IMR-90 (cell line): ENCODE results near the gene NAA35. TPM values are rescaled to one million over a fixed set of nuclear protein-coding genes. Genes with fewer than 3 reads are reported as not detected.

Experiments used
- ATAC-seq: fragments of 200-7000 bp; cut with Tn5 transposase; 2 replicates; pipeline ENCODE4 v1.9.1; 2020; ENCODE audit warnings: low read depth, mild to moderate bottlenecking, moderate library complexity
- BruUV-seq: library from RNA; stranded (reverse); fragments of 400-500 nt; replicated peaks from 2 replicates; lab custom pipeline; 2021; lab: Mats Ljungman, UMichigan
- CTCF ChIA-PET: fragments of 300-600 bp; formaldehyde crosslinking; extraction: SDS; loops from one replicate; lab custom pipeline; 2021; ENCODE audit warnings: antibody characterized with exemption; lab: Yijun Ruan, JAX
- POLR2A ChIA-PET: fragments of 300-600 bp; sonication (Branson Sonifier 250); formaldehyde crosslinking; loops from one replicate; lab custom pipeline; 2022; ENCODE audit warnings: antibody characterized with exemption; ENCODE audit not compliant: unreplicated experiment; lab: Charles Lee
- DNase-seq: peaks from one replicate; pipeline ENCODE4 v3.0.0; 2013
- H2AFZ ChIP-seq: replicated peaks from 2 replicates; pipeline ENCODE3; 2013; ENCODE audit warnings: low read length, mild to moderate bottlenecking; ENCODE audit not compliant: poor library complexity
- H2AK5ac ChIP-seq: 2 replicates; pipeline ENCODE4 v1.6.1; 2013; ENCODE audit warnings: low read depth, low read length, inconsistent platforms
- H2AK9ac ChIP-seq: replicated peaks from 2 replicates; pipeline ENCODE3; 2013; ENCODE audit warnings: mild to moderate bottlenecking, low read depth, low read length, moderate library complexity; ENCODE audit not compliant: poor library complexity
- H2BK120ac ChIP-seq: 2 replicates; pipeline ENCODE4 v1.6.1; 2013; ENCODE audit warnings: low read depth, low read length, inconsistent platforms
- H2BK15ac ChIP-seq: 3 replicates; pipeline ENCODE4 v1.6.1; 2013; ENCODE audit warnings: low read depth, low read length, inconsistent platforms
- H2BK20ac ChIP-seq: 2 replicates; pipeline ENCODE4 v1.6.1; 2013; ENCODE audit warnings: low read depth, mild to moderate bottlenecking, inconsistent platforms, low read length, moderate library complexity
- H2BK5ac ChIP-seq: 2 replicates; pipeline ENCODE4 v1.6.1; 2013; ENCODE audit warnings: mild to moderate bottlenecking, low read depth, low read length, inconsistent platforms; ENCODE audit not compliant: poor library complexity, severe bottlenecking
- H3K14ac ChIP-seq: replicated peaks from 2 replicates; pipeline ENCODE4 v1.6.1; 2013; ENCODE audit warnings: low read depth, low read length, inconsistent platforms
- H3K18ac ChIP-seq: 2 replicates; pipeline ENCODE4 v1.6.1; 2013; ENCODE audit warnings: low read depth, low read length, control low read depth
- H3K23ac ChIP-seq: 2 replicates; pipeline ENCODE4 v1.6.1; 2013; ENCODE audit warnings: low read depth, low read length, inconsistent platforms
- H3K27ac ChIP-seq: 2 replicates; pipeline ENCODE4 v1.5.1; 2013; ENCODE audit warnings: mild to moderate bottlenecking, control low read depth, low read length; ENCODE audit not compliant: insufficient read depth
- H3K27me3 ChIP-seq: 2 replicates; pipeline ENCODE4 v1.6.1; 2013; ENCODE audit warnings: low read length; ENCODE audit not compliant: control insufficient read depth, insufficient read depth
- H3K36me3 ChIP-seq: 2 replicates; pipeline ENCODE4 v1.6.1; 2013; ENCODE audit warnings: low read length, mixed read lengths; ENCODE audit not compliant: control insufficient read depth, insufficient read depth
- H3K4ac ChIP-seq: 2 replicates; pipeline ENCODE4 v1.6.1; 2013; ENCODE audit warnings: low read depth, low read length, inconsistent platforms
- H3K4me1 ChIP-seq: 2 replicates; pipeline ENCODE4 v1.6.1; 2013; ENCODE audit warnings: low read length, mixed read lengths; ENCODE audit not compliant: control insufficient read depth, insufficient read depth
- H3K4me2 ChIP-seq: 2 replicates; pipeline ENCODE4 v1.6.1; 2013; ENCODE audit warnings: low read depth, mild to moderate bottlenecking, control low read depth, low read length, moderate library complexity
- H3K4me3 ChIP-seq: 2 replicates; pipeline ENCODE4 v1.5.1; 2013; ENCODE audit warnings: low read depth, mild to moderate bottlenecking, control low read depth, low read length, moderate library complexity; ENCODE audit not compliant: insufficient read depth
- H3K56ac ChIP-seq: 2 replicates; pipeline ENCODE4 v1.6.1; 2013; ENCODE audit warnings: low read length, inconsistent platforms; ENCODE audit not compliant: insufficient read depth; ENCODE audit errors: extremely low read depth
- H3K79me1 ChIP-seq, 2 experiments: 2 replicates each; pipeline ENCODE4 v1.6.1; 2013; ENCODE audit warnings: low read length in 2 of 2, inconsistent platforms in 1 of 2, low read depth in 1 of 2
- H3K9ac ChIP-seq: 2 replicates; pipeline ENCODE4 v1.6.1; 2013; ENCODE audit warnings: low read depth, low read length, control low read depth
- H3K9me1 ChIP-seq: 2 replicates; pipeline ENCODE4 v1.6.1; 2013; ENCODE audit warnings: low read length, inconsistent platforms; ENCODE audit not compliant: insufficient read depth
- H3K9me3 ChIP-seq: 2 replicates; pipeline ENCODE4 v1.6.1; 2013; ENCODE audit warnings: low read length; ENCODE audit not compliant: control insufficient read depth, insufficient read depth
- H4K20me1 ChIP-seq: 2 replicates; pipeline ENCODE4 v1.6.1; 2013; ENCODE audit warnings: low read length, inconsistent platforms; ENCODE audit not compliant: insufficient read depth
- H4K5ac ChIP-seq: 2 replicates; pipeline ENCODE4 v1.6.1; 2013; ENCODE audit warnings: mild to moderate bottlenecking, low read depth, low read length, control low read depth
- H4K8ac ChIP-seq, 2 experiments: 2 replicates each; pipeline ENCODE4 v1.6.1; 2013; ENCODE audit warnings: low read depth in 2 of 2, low read length in 2 of 2, control low read depth in 1 of 2, inconsistent platforms in 1 of 2
- H4K91ac ChIP-seq: 2 replicates; pipeline ENCODE4 v1.6.1; 2013; ENCODE audit warnings: low read depth, low read length, inconsistent platforms; ENCODE audit not compliant: insufficient read depth
- MAFK ChIP-seq: IDR thresholded peaks from 2 replicates; pipeline ENCODE4 v1.6.1; 2012; ENCODE audit warnings: low read depth, low read length, improper control_type of control experiment
- NFE2L2 ChIP-seq: fragments of 150-350 bp; IDR thresholded peaks from 2 replicates; pipeline ENCODE4 v1.6.1; 2016; ENCODE audit warnings: low read depth, mild to moderate bottlenecking, low read length
- RAD21 ChIP-seq: IDR thresholded peaks from 2 replicates; pipeline ENCODE4 v1.6.1; 2012; ENCODE audit warnings: low read length, improper control_type of control experiment
- RFX5 ChIP-seq: IDR thresholded peaks from 2 replicates; pipeline ENCODE4 v1.8.0; 2012; ENCODE audit warnings: low read depth, mild to moderate bottlenecking, low read length, moderate library complexity
- SMC3 ChIP-seq: fragments of 150-350 bp; IDR thresholded peaks from 2 replicates; pipeline ENCODE4 v1.6.1; 2016; ENCODE audit warnings: low read depth, mild to moderate bottlenecking, antibody characterized with exemption, low read length, moderate library complexity
- WGBS, 2 experiments: methylation state at CpG; one replicate each; pipeline versions ENCODE4 v1.1.5 to v1.1.7; 2013; ENCODE audit warnings: missing lambda C conversion rate in 2 of 2; ENCODE audit not compliant: insufficient read length in 1 of 2; ENCODE audit errors: extremely low coverage in 2 of 2; 5-methylcytosine and 5-hydroxymethylcytosine counted together
- dilution Hi-C: fragments of 300-500 bp; cut with HindIII; formaldehyde crosslinking; loops from one replicate; pipeline ENCODE4 v1.14.3; 2018; ENCODE audit warnings: low sequenced_read_pairs; ENCODE audit not compliant: unreplicated experiment
- in situ Hi-C: fragments of 300-500 bp; cut with MboI; formaldehyde crosslinking; loops from 3 replicates; pipeline ENCODE4 v1.14.3; 2019; ENCODE audit warnings: low sequenced_read_pairs, inconsistent platforms, mixed read lengths
- intact Hi-C: fragments of 100-400 bp; cut with micrococcal nuclease; formaldehyde crosslinking; loops from 2 replicates; pipeline ENCODE4 v1.10.0; 2022
- polyA plus RNA-seq, 3 experiments: library from polyadenylated mRNA; depleted of rRNA; stranded (reverse); fragments of >200 nt; gene quantifications; 2 replicates each; pipeline ENCODE4 v1.2.3, GENCODE V29; 2012; ENCODE audit warnings: low replicate concordance in 1 of 3
- total RNA-seq: library from RNA; depleted of rRNA; stranded (reverse); fragments of >200 nt; gene quantifications from 2 replicates; pipeline ENCODE4 v1.2.3, GENCODE V29; 2012
- TF ChIP-seq, protein P1 (sequence below): conservative IDR thresholded peaks from 2 replicates; pipeline ENCODE4 v1.5.1; 2012; ENCODE audit warnings: mild to moderate bottlenecking, low read depth, low read length, improper control_type of control experiment

NAA35 gene
- total and polyA plus RNA-seq, 2 of the 4 experiments (the other 2 are of a cell fraction): 13.1 to 16.5 TPM

DNA sequence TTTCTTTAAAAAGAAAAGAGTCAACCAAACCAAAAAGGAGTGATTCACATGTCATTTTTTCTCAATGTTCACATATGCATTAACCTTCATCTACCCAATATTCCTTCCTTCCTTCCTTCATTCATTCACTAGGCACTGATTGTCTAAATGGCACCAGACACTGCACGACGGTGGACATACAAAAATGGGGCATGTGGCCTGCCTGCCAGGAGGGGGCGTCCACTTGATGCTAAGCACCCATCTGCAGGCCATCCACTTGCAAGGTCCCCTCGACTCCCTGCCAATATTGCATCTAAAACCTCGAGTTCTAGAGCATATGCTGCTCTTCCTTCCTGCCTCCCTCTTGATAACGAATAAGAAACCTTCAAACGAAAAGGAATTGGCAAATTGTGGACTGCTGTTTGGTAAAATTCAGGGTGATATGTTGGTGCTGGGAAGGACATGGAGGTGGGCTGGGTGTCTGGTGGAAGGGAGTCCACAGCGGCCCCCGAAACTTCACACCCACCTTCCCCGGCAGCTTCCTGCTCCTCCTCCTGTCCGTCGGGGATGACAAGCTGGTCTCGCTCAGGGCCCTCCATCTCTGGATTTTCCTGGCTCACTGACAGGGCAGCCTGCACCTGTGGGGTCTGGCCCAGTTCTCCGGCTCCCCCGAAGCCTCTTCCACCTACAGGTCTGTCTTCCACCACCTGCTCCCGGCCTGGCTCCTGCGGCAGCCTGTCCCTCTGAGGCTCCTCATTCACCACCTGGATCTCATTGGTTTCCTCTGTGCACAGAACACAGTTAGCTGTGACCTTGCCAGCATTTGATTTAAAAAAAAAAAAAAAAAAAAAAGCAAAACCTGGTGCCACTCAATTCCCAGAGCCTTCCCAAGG is 94.2 kb downstream of the NAA35 start:
- H3K27ac ChIP-seq: no peak overlapping the region
- ChIA-PET POLR2A (no interaction called here), CTCF (interaction anchor here (0.6 kb wide), 1 partner anchor 53 kb away, joined by 6 read pairs; no protein-coding TSS in a partner anchor)
- no TSS peak for BruUV-seq
- no peak overlapping the region for H2BK120ac ChIP-seq
- H2BK15ac ChIP-seq: no peak overlapping the region
- no peaks in the 10 kb centered on the region for H4K20me1 ChIP-seq
- peak; percentile 40 for DNase-seq
- no peak overlapping the region for H3K4me2 ChIP-seq
- ATAC-seq: 0 out of 2 replicates have a peak, but pooled peaks have one; percentile 53
- H4K8ac ChIP-seq: no peak overlapping the region
- peaks cover 12% of the 10 kb centered on the region for H3K36me3 ChIP-seq
- no peak overlapping the region for H2AFZ ChIP-seq
- H3K14ac ChIP-seq: no peak overlapping the region
- H3K4me3 ChIP-seq: no peak overlapping the region
- no peak overlapping the region for H2BK20ac ChIP-seq
- in situ Hi-C loops (no loop called here), dilution Hi-C loops (no loop called here), intact Hi-C loops (no loop called here)
- H3K79me1 ChIP-seq: no peaks in the 10 kb centered on the region; a peak in 1 of 4 replicates
- H4K5ac ChIP-seq: no peak overlapping the region
- TF ChIP-seq RFX5 (no peak), MAFK (no peak), NFE2L2 (no peak), SMC3 (peak; percentile 30; the same call in 1 of the 2 replicates), RAD21 (peak; percentile 44)
- TF ChIP-seq, protein P1, sequence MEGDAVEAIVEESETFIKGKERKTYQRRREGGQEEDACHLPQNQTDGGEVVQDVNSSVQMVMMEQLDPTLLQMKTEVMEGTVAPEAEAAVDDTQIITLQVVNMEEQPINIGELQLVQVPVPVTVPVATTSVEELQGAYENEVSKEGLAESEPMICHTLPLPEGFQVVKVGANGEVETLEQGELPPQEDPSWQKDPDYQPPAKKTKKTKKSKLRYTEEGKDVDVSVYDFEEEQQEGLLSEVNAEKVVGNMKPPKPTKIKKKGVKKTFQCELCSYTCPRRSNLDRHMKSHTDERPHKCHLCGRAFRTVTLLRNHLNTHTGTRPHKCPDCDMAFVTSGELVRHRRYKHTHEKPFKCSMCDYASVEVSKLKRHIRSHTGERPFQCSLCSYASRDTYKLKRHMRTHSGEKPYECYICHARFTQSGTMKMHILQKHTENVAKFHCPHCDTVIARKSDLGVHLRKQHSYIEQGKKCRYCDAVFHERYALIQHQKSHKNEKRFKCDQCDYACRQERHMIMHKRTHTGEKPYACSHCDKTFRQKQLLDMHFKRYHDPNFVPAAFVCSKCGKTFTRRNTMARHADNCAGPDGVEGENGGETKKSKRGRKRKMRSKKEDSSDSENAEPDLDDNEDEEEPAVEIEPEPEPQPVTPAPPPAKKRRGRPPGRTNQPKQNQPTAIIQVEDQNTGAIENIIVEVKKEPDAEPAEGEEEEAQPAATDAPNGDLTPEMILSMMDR: peak; percentile 34; the same call in 1 of the 2 replicates
- no peak overlapping the region for H3K4ac ChIP-seq
- WGBS, 2 experiments: 74% methylated on average over 6 of the region's 17 CpGs; no CpG with 5 or more reads in 1 of the 2 experiments
- H3K9ac ChIP-seq: no peak overlapping the region
- H3K56ac ChIP-seq: no peak overlapping the region
- H2AK5ac ChIP-seq: no peak overlapping the region
- no peak overlapping the region for H3K18ac ChIP-seq
- H3K9me3 ChIP-seq: no peaks in the 10 kb centered on the region
- no peak overlapping the region for H3K23ac ChIP-seq
- no peak overlapping the region for H2BK5ac ChIP-seq
- H3K9me1 ChIP-seq: no peaks in the 10 kb centered on the region
- 0 out of 2 replicates have a peak, but pooled peaks cover under 1% of the 10 kb centered on the region for H3K4me1 ChIP-seq
- no peak overlapping the region for H2AK9ac ChIP-seq
- H3K27me3 ChIP-seq: no peaks in the 10 kb centered on the region
- no peak overlapping the region for H4K91ac ChIP-seq
